GM12891 (cell line): ENCODE data around the gene PEX5.

ENCODE experiments used
- POLR2A ChIP-seq: IDR thresholded peaks from 2 replicates; pipeline ENCODE4 v1.6.1; 2011; ENCODE audit warnings: low read depth, low read length, control low read depth
- POLR2AphosphoS5 ChIP-seq: IDR thresholded peaks from 2 replicates; pipeline ENCODE4 v1.6.1; 2011; ENCODE audit warnings: low read depth, low read length, control low read depth
- TAF1 ChIP-seq: IDR thresholded peaks from 2 replicates; pipeline ENCODE4 v1.6.1; 2011; ENCODE audit warnings: low read depth, low read length, control low read depth

DNA sequence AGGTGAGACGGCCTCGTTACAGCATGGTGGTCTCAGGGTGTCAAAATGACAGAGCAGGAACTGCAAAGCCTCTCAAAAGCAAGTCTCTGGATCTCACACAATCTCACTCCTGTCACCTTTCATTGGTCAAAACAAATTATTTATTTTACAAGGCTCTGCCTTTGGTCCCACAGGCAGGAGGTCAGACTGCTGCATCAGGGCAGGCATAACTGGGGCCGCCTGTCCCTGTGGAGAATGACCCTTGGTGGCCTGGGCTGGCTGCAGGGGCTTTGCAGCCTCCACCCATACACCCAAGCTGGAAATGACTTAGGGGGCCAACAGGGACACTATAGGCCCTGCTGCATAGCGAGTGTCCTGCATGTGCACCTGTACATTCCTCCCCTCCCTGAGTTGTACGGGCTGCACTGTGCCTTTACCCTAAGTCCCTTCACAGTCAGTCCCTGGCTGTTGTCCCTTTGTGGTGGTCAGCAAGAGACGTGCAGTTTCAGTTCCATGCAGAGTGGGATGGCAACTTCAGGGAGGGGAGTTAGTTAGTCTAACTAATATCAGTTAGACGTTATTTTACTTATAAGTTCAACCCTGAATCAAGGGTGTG lies 28.1 kb downstream of the PEX5 start:
- TF ChIP-seq POLR2A (no peak), POLR2AphosphoS5 (no peak), TAF1 (no peak)
